ENCODE data around the gene WNT3A.

- TF ChIP-seq POLR2AphosphoS5 (IDR thresholded peaks at IDR 0.05) = no peak
- TF ChIP-seq, protein P1, sequence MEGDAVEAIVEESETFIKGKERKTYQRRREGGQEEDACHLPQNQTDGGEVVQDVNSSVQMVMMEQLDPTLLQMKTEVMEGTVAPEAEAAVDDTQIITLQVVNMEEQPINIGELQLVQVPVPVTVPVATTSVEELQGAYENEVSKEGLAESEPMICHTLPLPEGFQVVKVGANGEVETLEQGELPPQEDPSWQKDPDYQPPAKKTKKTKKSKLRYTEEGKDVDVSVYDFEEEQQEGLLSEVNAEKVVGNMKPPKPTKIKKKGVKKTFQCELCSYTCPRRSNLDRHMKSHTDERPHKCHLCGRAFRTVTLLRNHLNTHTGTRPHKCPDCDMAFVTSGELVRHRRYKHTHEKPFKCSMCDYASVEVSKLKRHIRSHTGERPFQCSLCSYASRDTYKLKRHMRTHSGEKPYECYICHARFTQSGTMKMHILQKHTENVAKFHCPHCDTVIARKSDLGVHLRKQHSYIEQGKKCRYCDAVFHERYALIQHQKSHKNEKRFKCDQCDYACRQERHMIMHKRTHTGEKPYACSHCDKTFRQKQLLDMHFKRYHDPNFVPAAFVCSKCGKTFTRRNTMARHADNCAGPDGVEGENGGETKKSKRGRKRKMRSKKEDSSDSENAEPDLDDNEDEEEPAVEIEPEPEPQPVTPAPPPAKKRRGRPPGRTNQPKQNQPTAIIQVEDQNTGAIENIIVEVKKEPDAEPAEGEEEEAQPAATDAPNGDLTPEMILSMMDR (IDR thresholded peaks at IDR 0.05) = no peak
- TF ChIP-seq POLR2A (IDR thresholded peaks at IDR 0.05) = no peak
- no peak for TF ChIP-seq EP300 (IDR thresholded peaks at IDR 0.05; ENCODE audit: low read depth)
Measured at GRCh38 chr1:228101614-228101993, 94.8 kb downstream of the WNT3A start.

Data from transverse colon (tissue), 4 donors.